A549 treated with CORT108297 at 1 μM for 4 hours (cell line): ENCODE data around the gene GBP3. TPM values are rescaled to one million over a fixed set of nuclear protein-coding genes. Genes with fewer than 3 reads are reported as not detected.

ENCODE experiments used
- total RNA-seq: library from RNA; stranded (reverse); fragments of 200-300 nt; extraction: Qiagen RNA extraction; gene quantifications from 5 replicates; pipeline ENCODE4 v1.2.3, GENCODE V29; 2022

The GBP3 gene
- total RNA-seq: 1.1 to 1.6 TPM (median 1.5 TPM) in 5 replicates

GRCh38 chr1:89022167-89022959 lies at the start of gene GBP3:
GBP3 (minus strand) TSS chr1:89022866; CDS start chr1:89020721, 2,145 bp downstream.

GRCh38 chr1:89065079-89065868 lies 42.6 kb upstream of the GBP3 start, which contains the start of gene GBP1:
GBP1 (minus strand) TSS chr1:89065208; CDS start chr1:89063234, 1,974 bp downstream.

Other genes starting within 250 kb of the GBP3 start
- gene GTF2B, start 131.3 kb downstream of the GBP3 start, total RNA-seq: 23.9 to 31.6 TPM (median 25.1 TPM) in 5 replicates
- 6.6 to 8.7 TPM (median 6.9 TPM) in 5 replicates for gene KYAT3, start 30.2 kb downstream of the GBP3 start, total RNA-seq
- 2.0 to 2.5 TPM (median 2.1 TPM) in 5 replicates for gene RBMXL1, start 30.2 kb downstream of the GBP3 start, total RNA-seq
- gene GBP1, start 42.3 kb upstream of the GBP3 start, total RNA-seq: 0.09 to 0.18 TPM (median 0.10 TPM) in 5 replicates
- 0.52 to 1.0 TPM (median 0.85 TPM) in 5 replicates for gene GBP2, start 103.2 kb upstream of the GBP3 start, total RNA-seq
- gene GBP7, start 153.1 kb upstream of the GBP3 start, total RNA-seq: not detected in 5 replicates
- 0.01 to 0.10 TPM (median 0.03 TPM) in 4 of 5 replicates, not detected in the other for gene GBP4, start 176.1 kb upstream of the GBP3 start, total RNA-seq
- 0.03 TPM in 2 of 5 replicates, not detected in the others for gene GBP5, start 250.0 kb upstream of the GBP3 start, total RNA-seq